Measurements from ENCODE around the gene TPST2. TPM values are rescaled to one million over a fixed set of nuclear protein-coding genes. Genes with fewer than 3 reads are reported as not detected.

The TPST2 gene
- total and polyA plus RNA-seq, 9 of the 15 experiments (the other 6 are each of a cell fraction or from before 2014, with no cell fraction given), result 14.2 to 123 (median 60.1) TPM

GRCh38 chr22:26546282-26546681 is 43.6 kb downstream of the TPST2 start (continued):
- TF ChIP-seq HOMEZ (CRISPR knock-in tag; IDR thresholded peaks at IDR 0.05) (no peak), SOX6 (IDR thresholded peaks at IDR 0.05) (no peak), IRF2 (CRISPR knock-in tag; IDR thresholded peaks at IDR 0.05) (no peak), RNF219 (CRISPR knock-in tag; IDR thresholded peaks at IDR 0.05) (no peak), RREB1 (CRISPR knock-in tag; IDR thresholded peaks at IDR 0.05) (no peak), NCOR1 (IDR thresholded peaks at IDR 0.05) (no peak), KLF13 (tag; IDR thresholded peaks at IDR 0.05; ENCODE audit: borderline replicate concordance, low read depth) (no peak), CHD2 (IDR thresholded peaks at IDR 0.05; ENCODE audit: low read depth, low read length) (no peak), NCOA6 (IDR thresholded peaks at IDR 0.05) (no peak), ATF1 (CRISPR knock-in tag; IDR thresholded peaks at IDR 0.05) (no peak), ATF1 (tag; IDR thresholded peaks at IDR 0.05) (no peak), SRSF1 (IDR thresholded peaks at IDR 0.05; ENCODE audit: low read depth, low read length) (no peak)
